Omental fat pad (tissue), 4 donors: ENCODE measurements around the gene MAP3K5. TPM values are rescaled to one million over a fixed set of nuclear protein-coding genes. Genes with fewer than 3 reads are reported as not detected.

Experiments
- ATAC-seq: fragments of 150-250 bp; one replicate; pipeline ENCODE4 v1.9.1; 2016; ENCODE audit warnings: mild to moderate bottlenecking, moderate library complexity; ENCODE audit not compliant: low FRiP score
- DNase-seq: peaks from one replicate; pipeline ENCODE4 v3.0.0-alpha.2; 2019; ENCODE audit warnings: low spot score
- CTCF ChIP-seq, 3 donors: fragments of 450-650 bp; IDR thresholded peaks; one replicate each; pipeline ENCODE4 v1.5.1; 2016 to 2017; ENCODE audit warnings: antibody characterized with exemption in 3 of 3, mild to moderate bottlenecking in 3 of 3, moderate library complexity in 2 of 3
- small RNA-seq: library from RNA; depleted of rRNA; stranded (forward); fragments of <200 nt; gene quantifications from one replicate; pipeline ENCODE3, GENCODE V24; 2016
- total RNA-seq, 4 donors: library from RNA; depleted of rRNA; stranded (reverse); fragments of >200 nt; gene quantifications; one replicate each; pipeline ENCODE4 v1.1.0, GENCODE V29; 2016

The MAP3K5 gene
- total RNA-seq, 4 donors from 2014 or later, result 31.4 to 53.0 (median 47.2) TPM

GRCh38 chr6:136510299-136510698 is 282.0 kb downstream of the MAP3K5 start:
- DNase-seq (no peak), ATAC-seq (no peak)
- no peak for TF ChIP-seq CTCF (IDR thresholded peaks at IDR 0.05)

- ATAC-seq (no peak), DNase-seq (no peak)
- no peak for TF ChIP-seq CTCF (IDR thresholded peaks at IDR 0.05)
Measured at GRCh38 chr6:136508725-136509392, 283.4 kb downstream of the MAP3K5 start.

Small RNAs within 50 kb of the gene (small RNA-seq; reads per million reads assigned to genes)
- gene RNA5SP219, result not detected

Other genes with a start within 250 kb of the MAP3K5 start
- gene MAP7, start 242.1 kb downstream of the MAP3K5 start, total RNA-seq, result 1 to 10 TPM; 2.2 to 5.3 (median 4.5) TPM
- gene PEX7, start 30.1 kb upstream of the MAP3K5 start, total RNA-seq, result 1 to 10 TPM; 4.7 to 9.7 (median 6.9) TPM
- not detected for gene SLC35D3, start 129.8 kb upstream of the MAP3K5 start, total RNA-seq